Vagina (tissue), 2 donors: ENCODE data around the gene GSPT1.

ENCODE experiments used
- CTCF ChIP-seq, 3 experiments: fragments of 450-650 bp in 2 of 3; fragments of 200-600 bp in 1 of 3; sonication (generic) in 1 of 3; IDR thresholded peaks; one replicate each; pipeline ENCODE4 v1.5.1; 2017 to 2019; ENCODE audit warnings: antibody characterized with exemption in 3 of 3, mild to moderate bottlenecking in 2 of 3, moderate library complexity in 2 of 3
- POLR2A ChIP-seq, 2 donors: fragments of 450-650 bp; IDR thresholded peaks; one replicate each; pipeline ENCODE4 v1.6.1; 2017; ENCODE audit warnings: antibody characterized with exemption in 2 of 2, mild to moderate bottlenecking in 2 of 2, moderate library complexity in 2 of 2
- POLR2AphosphoS5 ChIP-seq, 2 donors: sonication (generic); formaldehyde crosslinking; IDR thresholded peaks; one replicate each; pipeline ENCODE4 v1.9.0; 2017; ENCODE audit warnings: antibody characterized with exemption in 2 of 2, mild to moderate bottlenecking in 2 of 2, low read depth in 1 of 2; ENCODE audit not compliant: insufficient read depth in 1 of 2

GRCh38 chr16:11851294-11852091, 64.3 kb downstream of the GSPT1 start, which contains the start of gene RSL1D1:
- TF ChIP-seq POLR2AphosphoS5 (IDR thresholded peaks at IDR 0.05; ENCODE audit: insufficient read depth in 1 of 2, low read depth in 1 of 2) (peak; percentile 97 to 99), CTCF (IDR thresholded peaks at IDR 0.05) (no peak), POLR2A (IDR thresholded peaks at IDR 0.05) (peak in 1 of 2 donors; percentile 80)
